HG03066 (cell line): ENCODE measurements around the gene APC.

Experiments
- ATAC-seq: cut with Tn5 transposase; IDR thresholded peaks from one replicate; pipeline ENCODE4 v1.9.1; 2021; ENCODE audit warnings: low read depth; ENCODE audit not compliant: unreplicated experiment

The APC gene

GRCh38 chr5:112892776-112893175, 155.1 kb downstream of the APC start:
- ATAC-seq: no peak

GRCh38 chr5:112895682-112896081, 158.0 kb downstream of the APC start:
- no peak for ATAC-seq
